ENCODE data around the gene STRN.

The STRN gene

DNA sequence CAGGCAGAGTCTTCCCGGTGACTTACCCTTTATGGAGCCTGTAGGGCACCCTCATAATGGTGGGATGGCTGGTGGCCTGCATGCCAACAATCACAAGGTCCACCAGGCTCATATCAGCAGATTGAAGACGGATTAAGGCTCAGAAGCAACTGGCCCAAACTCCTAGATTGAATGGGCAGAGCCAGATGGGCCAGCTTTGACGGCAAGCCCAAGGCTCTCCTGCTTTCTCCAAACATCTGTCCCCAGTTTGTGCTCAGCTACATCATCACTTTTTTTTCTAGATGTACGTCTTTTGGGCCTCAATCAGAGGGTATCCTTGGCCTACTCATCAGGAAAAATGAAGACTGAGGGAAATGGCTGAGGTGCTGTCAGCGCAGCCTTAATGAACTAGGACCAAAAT lies 155.3 kb downstream of the STRN start:
- no peak for DNase-seq
- in situ Hi-C loops (cut with HindIII; ENCODE audit: low pct_ligation_motif_present, low pct_unique_long_range_greater_than_20kb, low sequenced_read_pairs), result no loop called here

DNA sequence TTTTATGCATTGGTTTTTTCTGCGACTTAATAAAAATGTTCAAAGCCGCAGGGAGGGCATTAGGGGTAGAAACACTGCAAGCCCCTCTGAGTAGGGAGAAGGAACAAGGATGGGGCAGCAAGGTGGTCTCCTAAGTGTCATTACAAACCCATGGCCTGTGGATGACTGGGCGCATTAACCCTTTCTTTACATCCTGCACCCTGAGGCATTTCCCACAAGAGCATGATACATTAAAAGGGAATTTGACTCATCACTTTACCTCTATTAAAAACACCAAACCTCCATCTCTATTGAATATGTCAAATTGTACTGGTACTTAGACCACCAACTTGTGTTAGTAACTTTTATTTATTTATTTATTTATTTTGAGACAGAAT lies 157.3 kb downstream of the STRN start:
- no peak for DNase-seq
- in situ Hi-C loops (cut with HindIII; ENCODE audit: low pct_ligation_motif_present, low pct_unique_long_range_greater_than_20kb, low sequenced_read_pairs), result no loop called here

DNA sequence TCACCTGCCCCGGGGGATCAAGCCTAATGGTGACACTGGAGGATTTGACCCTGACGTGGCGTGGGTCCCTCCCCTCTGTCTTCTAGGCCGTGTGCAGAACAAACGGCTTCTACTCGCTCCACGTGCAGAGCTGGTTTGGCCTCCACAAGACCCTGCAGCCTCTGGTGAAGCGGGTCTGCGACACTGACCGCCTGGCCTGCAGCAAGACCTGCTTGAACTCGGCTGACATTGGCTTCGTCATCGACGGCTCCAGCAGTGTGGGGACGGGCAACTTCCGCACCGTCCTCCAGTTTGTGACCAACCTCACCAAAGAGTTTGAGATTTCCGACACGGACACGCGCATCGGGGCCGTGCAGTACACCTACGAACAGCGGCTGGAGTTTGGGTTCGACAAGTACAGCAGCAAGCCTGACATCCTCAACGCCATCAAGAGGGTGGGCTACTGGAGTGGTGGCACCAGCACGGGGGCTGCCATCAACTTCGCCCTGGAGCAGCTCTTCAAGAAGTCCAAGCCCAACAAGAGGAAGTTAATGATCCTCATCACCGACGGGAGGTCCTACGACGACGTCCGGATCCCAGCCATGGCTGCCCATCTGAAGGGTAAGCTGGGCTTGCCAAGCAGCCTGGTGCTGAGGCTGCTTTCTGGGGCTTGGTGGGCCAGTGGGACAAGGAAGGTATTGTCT lies 157.8 kb downstream of the STRN start:
- no peak for DNase-seq
- in situ Hi-C loops (cut with HindIII; ENCODE audit: low pct_ligation_motif_present, low pct_unique_long_range_greater_than_20kb, low sequenced_read_pairs), result no loop called here

DNA sequence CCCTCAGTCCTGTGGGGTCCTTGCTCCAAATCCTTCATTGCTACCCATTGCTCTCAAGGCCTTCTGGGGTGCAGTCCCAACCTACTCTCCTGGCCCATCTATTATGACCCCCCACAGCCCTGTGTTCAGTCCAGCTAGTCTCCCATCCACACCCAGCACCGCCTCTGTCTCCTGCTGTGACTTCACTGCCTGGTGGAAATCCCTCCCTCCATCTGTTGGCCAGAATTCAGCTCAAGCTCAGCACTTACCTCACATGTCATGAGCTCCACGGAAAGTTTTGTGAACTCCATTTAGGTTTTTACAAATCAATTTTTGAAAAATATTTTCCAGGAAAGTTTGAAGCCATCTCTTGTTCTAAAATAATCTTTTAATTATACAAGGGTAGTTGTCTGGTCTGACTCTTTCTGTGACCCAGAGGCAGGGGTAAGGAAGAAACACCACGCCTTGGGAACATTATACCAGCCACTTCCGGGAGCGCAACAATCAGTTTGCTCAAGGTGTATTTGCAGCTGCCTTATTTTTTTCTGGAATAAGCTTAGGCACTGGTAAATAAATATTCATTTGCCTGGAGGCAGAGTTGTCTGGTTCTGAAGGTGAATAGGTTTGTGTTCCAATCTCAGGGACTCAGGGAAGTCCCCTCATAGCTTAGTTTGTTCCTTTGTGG lies 159.0 kb downstream of the STRN start:
- in situ Hi-C loops (cut with HindIII; ENCODE audit: low pct_ligation_motif_present, low pct_unique_long_range_greater_than_20kb, low sequenced_read_pairs), result no loop called here
- DNase-seq, result no peak

DNA sequence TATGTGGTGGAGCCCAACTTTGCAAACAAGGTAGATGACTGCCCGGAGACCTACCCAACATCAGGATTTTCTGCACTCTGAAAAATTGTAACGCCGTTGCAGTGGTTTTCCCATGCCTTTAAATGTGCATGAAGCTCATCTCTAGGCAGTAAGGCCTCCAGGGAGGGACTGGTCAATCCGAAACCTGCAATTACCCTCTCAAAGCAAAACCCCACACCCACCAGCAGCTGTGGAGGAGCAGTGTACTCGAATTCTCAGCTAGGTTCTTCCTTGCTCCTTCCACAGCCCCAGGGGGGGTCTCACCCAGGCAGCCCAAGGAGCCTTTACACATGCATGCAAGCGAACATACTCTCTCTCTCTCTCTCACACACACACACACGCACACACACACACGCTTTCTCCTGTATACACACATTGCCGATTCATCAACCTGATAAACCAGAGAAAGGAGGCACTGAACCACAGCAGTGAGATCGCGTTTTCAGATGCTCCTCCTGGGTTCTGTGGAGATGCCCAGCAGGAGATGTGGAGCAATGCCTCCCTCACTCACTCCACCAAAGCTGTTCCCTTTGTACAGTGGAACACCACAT lies 160.6 kb downstream of the STRN start:
- in situ Hi-C loops (cut with HindIII; ENCODE audit: low pct_ligation_motif_present, low pct_unique_long_range_greater_than_20kb, low sequenced_read_pairs), result no loop called here
- no peak for DNase-seq

DNA sequence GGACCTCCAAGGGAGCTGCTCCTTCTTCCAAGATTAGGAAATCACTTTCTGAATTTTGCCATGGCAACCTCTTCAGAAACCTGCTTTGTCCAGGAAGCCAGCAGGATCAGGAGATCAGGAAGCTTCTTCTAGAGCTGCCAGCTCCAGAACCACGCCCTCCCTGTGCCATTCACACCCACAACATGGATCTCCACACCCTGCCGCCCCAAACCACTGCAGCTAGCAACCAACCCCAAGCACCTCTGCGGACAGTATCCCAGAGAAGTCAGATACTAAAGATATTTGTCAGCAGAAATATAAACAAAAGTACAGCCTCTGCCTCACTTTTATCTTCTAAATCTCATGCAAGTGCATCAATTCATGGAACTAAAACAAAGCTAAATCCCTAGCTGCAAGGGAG lies 163.4 kb downstream of the STRN start:
- DNase-seq, result no peak
- in situ Hi-C loops (cut with HindIII; ENCODE audit: low pct_ligation_motif_present, low pct_unique_long_range_greater_than_20kb, low sequenced_read_pairs), result no loop called here

DNA sequence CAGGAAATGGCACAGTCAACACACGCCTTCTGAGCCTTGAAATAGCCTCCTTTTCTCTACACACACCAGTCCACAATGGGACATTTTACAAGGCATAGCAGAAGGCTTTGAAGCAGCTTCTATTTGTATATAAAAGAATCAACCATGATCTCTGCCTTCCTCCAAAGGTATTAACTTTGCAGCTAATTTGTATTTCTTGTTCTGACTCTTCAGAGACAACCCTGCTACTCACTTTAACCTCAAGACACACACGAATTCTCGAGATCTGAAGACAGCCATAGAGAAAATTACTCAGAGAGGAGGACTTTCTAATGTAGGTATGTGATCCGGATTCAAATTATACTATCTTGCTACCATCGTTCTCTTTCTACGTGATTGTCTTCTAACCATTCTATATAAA lies 165.2 kb downstream of the STRN start:
- DNase-seq, result no peak
- in situ Hi-C loops (cut with HindIII; ENCODE audit: low pct_ligation_motif_present, low pct_unique_long_range_greater_than_20kb, low sequenced_read_pairs), result no loop called here

DNA sequence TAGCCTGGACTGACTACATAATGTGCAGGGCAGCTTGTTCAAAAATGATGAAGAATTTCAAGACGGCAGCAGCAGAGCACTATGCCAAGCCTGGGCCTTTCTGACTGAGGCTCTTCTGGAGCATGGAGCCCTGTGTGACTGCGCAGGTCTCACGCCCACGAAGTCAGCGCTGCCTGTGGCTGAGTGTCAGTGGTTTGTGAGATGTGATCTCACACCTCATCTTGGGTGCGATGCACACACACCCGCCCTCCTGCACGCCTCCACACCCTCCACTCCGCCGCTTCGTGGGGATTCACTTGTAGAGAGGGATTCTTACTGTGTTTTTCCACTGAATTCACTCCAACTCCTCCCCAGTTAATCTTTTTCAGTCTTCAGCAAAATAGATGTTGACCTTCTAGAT lies 166.0 kb downstream of the STRN start:
- no peak for DNase-seq
- in situ Hi-C loops (cut with HindIII; ENCODE audit: low pct_ligation_motif_present, low pct_unique_long_range_greater_than_20kb, low sequenced_read_pairs), result no loop called here

DNA sequence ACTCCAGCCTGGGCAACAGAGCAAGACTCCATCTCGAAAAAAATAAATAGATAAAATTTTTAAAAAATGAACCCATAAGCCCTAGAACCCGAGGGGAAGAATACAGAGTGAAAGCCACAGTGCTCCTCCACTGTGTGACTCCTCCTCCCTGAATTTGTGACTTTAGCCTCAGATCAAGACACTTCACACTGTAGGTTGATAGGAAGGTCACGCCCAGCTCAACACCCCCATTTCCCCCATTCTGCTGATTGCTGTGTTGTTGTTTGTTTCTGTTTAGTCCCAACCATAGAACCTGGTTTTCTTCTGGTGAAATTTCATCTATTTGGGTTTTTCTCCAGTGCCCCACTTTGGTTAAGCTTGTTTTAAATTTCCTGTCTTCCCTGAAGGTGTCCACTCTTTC lies 167.6 kb downstream of the STRN start:
- in situ Hi-C loops (cut with HindIII; ENCODE audit: low pct_ligation_motif_present, low pct_unique_long_range_greater_than_20kb, low sequenced_read_pairs), result no loop called here
- DNase-seq, result no peak

DNA sequence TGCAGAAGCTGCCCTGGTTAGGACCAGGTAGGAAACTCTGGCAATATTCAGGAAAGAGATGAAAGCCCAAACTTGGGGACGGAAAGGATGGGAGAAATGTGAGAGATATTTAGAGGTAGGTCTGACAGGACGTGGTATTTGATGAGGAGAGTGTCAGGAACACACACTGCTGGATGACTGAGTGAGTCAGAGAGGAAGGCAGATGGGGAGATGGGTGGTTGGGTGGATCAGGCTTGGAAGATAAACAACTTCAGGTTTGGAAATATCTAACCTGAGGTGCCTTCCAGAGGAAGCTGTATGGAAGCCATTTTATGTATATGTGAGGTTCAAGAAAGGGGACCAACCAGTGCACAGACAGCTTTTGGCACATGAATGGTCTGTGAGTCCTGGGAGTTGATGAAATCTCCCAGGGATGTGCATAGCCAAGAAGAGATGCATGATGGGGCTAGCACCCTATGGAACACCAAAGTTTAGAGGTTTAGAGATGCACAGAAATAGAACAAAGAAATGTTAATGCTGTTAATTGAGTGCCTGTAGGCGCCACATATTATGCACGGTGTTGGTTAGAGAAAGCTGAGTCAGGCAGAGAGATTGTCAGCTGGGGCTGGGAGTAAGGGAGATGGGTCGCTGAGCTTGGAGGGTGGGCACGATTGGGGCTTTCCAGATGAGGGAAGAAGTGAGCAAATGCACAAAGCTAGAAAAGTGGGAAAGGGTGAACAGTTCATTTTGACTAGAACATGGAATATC lies 168.8 kb downstream of the STRN start:
- no peak for DNase-seq
- in situ Hi-C loops (cut with HindIII; ENCODE audit: low pct_ligation_motif_present, low pct_unique_long_range_greater_than_20kb, low sequenced_read_pairs), result no loop called here

All from ACHN (cell line).